ENCODE data around the gene PAX5.

DNA sequence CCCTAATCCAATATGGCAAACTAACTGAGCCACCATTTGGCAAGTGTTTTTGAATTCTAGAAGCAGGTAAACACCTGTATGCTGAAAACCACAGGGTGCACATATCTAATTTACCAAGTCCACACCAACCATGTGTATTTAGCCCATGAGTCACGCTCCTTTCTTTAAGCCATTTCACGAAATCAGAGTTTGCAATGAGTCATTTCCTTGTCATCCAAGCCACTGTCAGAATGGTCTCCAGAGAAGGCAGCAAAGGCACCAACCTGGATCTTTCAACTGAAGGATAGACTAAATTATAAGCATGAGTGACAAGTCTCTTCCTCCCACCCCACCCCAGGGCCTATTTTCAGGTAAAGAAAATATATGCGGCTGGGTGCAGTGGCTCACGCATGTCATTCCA is 110.0 kb downstream of the PAX5 start:
- no peak for TF ChIP-seq CTCF (IDR thresholded peaks at IDR 0.05)
- TF ChIP-seq POLR2A (IDR thresholded peaks at IDR 0.05), result no peak

All from ovary (tissue), 3 donors.